DOHH2 (cell line): ENCODE data around the gene PRRT4.

ENCODE experiments used
- CTCF ChIP-seq: fragments of 200-600 bp; sonication (generic); IDR thresholded peaks from one replicate; pipeline ENCODE4 v1.5.1; 2014; ENCODE audit warnings: antibody characterized with exemption, mild to moderate bottlenecking, low read depth, low read length; ENCODE audit not compliant: poor library complexity, severe bottlenecking
- EZH2phosphoT487 ChIP-seq: fragments of 200-600 bp; sonication (generic); IDR thresholded peaks from 2 replicates; pipeline ENCODE4 v1.6.1; 2017; ENCODE audit warnings: borderline replicate concordance, mild to moderate bottlenecking, antibody characterized with exemption, low read length, moderate library complexity, mixed read lengths

- no peak for TF ChIP-seq CTCF
- TF ChIP-seq EZH2phosphoT487, result no peak
These were observed 51.0 kb downstream of the PRRT4 start for GRCh38 chr7:128310499-128310898.
